WTC11 (cell line): ENCODE data around the gene CTRB1. TPM values are rescaled to one million over a fixed set of nuclear protein-coding genes. Genes with fewer than 3 reads are reported as not detected.

ENCODE experiments used
- ATAC-seq: fragments of 200-7000 bp; cut with Tn5 transposase; 2 replicates; pipeline ENCODE4 v1.10.0; 2021; ENCODE audit warnings: mild to moderate bottlenecking, moderate library complexity
- CTCF ChIA-PET: fragments of 300-600 bp; sonication (Branson Sonifier 250); formaldehyde crosslinking; loops from one replicate; lab custom pipeline; 2021; ENCODE audit warnings: antibody characterized with exemption; lab: Charles Lee
- POLR2A ChIA-PET: fragments of 350-600 bp; sonication (Branson Sonifier 250); formaldehyde crosslinking; loops from one replicate; lab custom pipeline; 2021; ENCODE audit warnings: antibody characterized with exemption; lab: Charles Lee
- DNase-seq: peaks from one replicate; pipeline ENCODE4 v3.0.0; 2021; ENCODE audit warnings: low spot score
- H3K27ac Mint-ChIP-seq: 2 replicates; pipeline ENCODE4 v1.8.0; 2021; ENCODE audit warnings: mixed read lengths
- H3K27me3 Mint-ChIP-seq: 2 replicates; pipeline ENCODE4 v1.8.0; 2021; ENCODE audit warnings: low read depth, mild to moderate bottlenecking, moderate library complexity, mixed read lengths
- H3K36me3 Mint-ChIP-seq: 2 replicates; pipeline ENCODE4 v1.8.0; 2021; ENCODE audit warnings: mixed read lengths
- H3K4me1 Mint-ChIP-seq: 2 replicates; pipeline ENCODE4 v1.8.0; 2022; ENCODE audit warnings: mixed read lengths
- H3K4me3 Mint-ChIP-seq: 2 replicates; pipeline ENCODE4 v1.8.0; 2021; ENCODE audit warnings: mild to moderate bottlenecking, moderate library complexity, mixed read lengths
- H3K9me3 Mint-ChIP-seq: 2 replicates; pipeline ENCODE4 v1.8.0; 2021; ENCODE audit warnings: mixed read lengths
- CDX4 ChIP-seq: fragments of 250-450 bp; sonication (Bioruptor Pico); IDR thresholded peaks from 2 replicates; pipeline ENCODE4 v1.9.0; 2021; ENCODE audit warnings: moderate library complexity, mild to moderate bottlenecking, inconsistent platforms, borderline replicate concordance
- E2F1 ChIP-seq: sonication (generic); formaldehyde crosslinking; IDR thresholded peaks from 2 replicates; pipeline ENCODE4 v1.8.0; 2022; ENCODE audit warnings: mild to moderate bottlenecking, missing genetic modification reagents
- E2F5 ChIP-seq: sonication (generic); formaldehyde crosslinking; IDR thresholded peaks from 2 replicates; pipeline ENCODE4 v1.8.1; 2022; ENCODE audit warnings: mild to moderate bottlenecking, moderate library complexity, missing genetic modification reagents
- ERG ChIP-seq: fragments of 250-450 bp; sonication (Bioruptor Pico); IDR thresholded peaks from 2 replicates; pipeline ENCODE4 v1.8.0; 2021; ENCODE audit warnings: mild to moderate bottlenecking
- JUN ChIP-seq: sonication (generic); formaldehyde crosslinking; IDR thresholded peaks from 2 replicates; pipeline ENCODE4 v1.8.0; 2023; ENCODE audit warnings: mild to moderate bottlenecking, missing genetic modification reagents
- KAT7 ChIP-seq: sonication (generic); formaldehyde crosslinking; IDR thresholded peaks from 2 replicates; pipeline ENCODE4 v1.8.1; 2023; ENCODE audit warnings: missing genetic modification reagents, mild to moderate bottlenecking, borderline replicate concordance
- MXD4 ChIP-seq: fragments of 250-450 bp; sonication (Bioruptor Pico); IDR thresholded peaks from 2 replicates; pipeline ENCODE4 v1.8.0; 2021; ENCODE audit warnings: mild to moderate bottlenecking, moderate library complexity, borderline replicate concordance
- MYBL2 ChIP-seq: sonication (generic); formaldehyde crosslinking; IDR thresholded peaks from 2 replicates; pipeline ENCODE4 v1.8.1; 2023; ENCODE audit warnings: mild to moderate bottlenecking, moderate library complexity, missing genetic modification reagents
- NR2C2 ChIP-seq: sonication (generic); formaldehyde crosslinking; IDR thresholded peaks from 2 replicates; pipeline ENCODE4 v1.8.0; 2022; ENCODE audit warnings: mild to moderate bottlenecking, missing genetic modification reagents
- SMAD4 ChIP-seq: sonication (generic); formaldehyde crosslinking; IDR thresholded peaks from 2 replicates; pipeline ENCODE4 v1.8.0; 2022; ENCODE audit warnings: mild to moderate bottlenecking, missing genetic modification reagents
- SOX15 ChIP-seq: fragments of 250-450 bp; sonication (Bioruptor Pico); IDR thresholded peaks from 2 replicates; pipeline ENCODE4 v1.9.0; 2021; ENCODE audit warnings: mild to moderate bottlenecking
- TP53 ChIP-seq: sonication (generic); formaldehyde crosslinking; IDR thresholded peaks from 2 replicates; pipeline ENCODE4 v1.8.1; 2023; ENCODE audit warnings: mild to moderate bottlenecking, missing genetic modification reagents
- ZMAT4 ChIP-seq: fragments of 250-450 bp; sonication (Bioruptor Pico); IDR thresholded peaks from 2 replicates; pipeline ENCODE4 v1.9.0; 2021; ENCODE audit warnings: mild to moderate bottlenecking
- total RNA-seq: library from RNA; stranded (reverse); gene quantifications from 3 replicates; pipeline ENCODE4 v1.2.3, GENCODE V29; 2021

Gene CTRB1
- total RNA-seq, 1 experiment from 2014 or later = 3.9 TPM

- Mint-ChIP-seq H3K27me3 (no peaks in the 10 kb centered on the region), H3K27ac (no peak overlapping the region), H3K9me3 (no peaks in the 10 kb centered on the region), H3K4me3 (no peak overlapping the region), H3K4me1 (peaks cover 3% of the 10 kb centered on the region; the same call in 1 of the 2 replicates), H3K36me3 (peaks cover 12% of the 10 kb centered on the region)
- ChIA-PET POLR2A (interaction anchor here (0.9 to 1.3 kb wide), 2 partner anchors 20 to 28 kb away, joined by 3 to 4 read pairs; no protein-coding TSS in a partner anchor), CTCF (interaction anchor here (0.7 to 1.3 kb wide), 3 partner anchors 8 to 159 kb away, joined by 4 to 12 read pairs (median 4); no protein-coding TSS in a partner anchor)
- ATAC-seq (no peak), DNase-seq (no peak)
- TF ChIP-seq ERG (CRISPR knock-in tag) = no peak
These were observed 7.1 kb downstream of the CTRB1 start for GRCh38 chr16:75225678-75226515.

GRCh38 chr16:75226550-75227360 lies 8.0 kb downstream of the CTRB1 start:
- Mint-ChIP-seq H3K9me3 (no peaks in the 10 kb centered on the region), H3K4me3 (no peak overlapping the region), H3K4me1 (peaks cover 3% of the 10 kb centered on the region; the same call in 1 of the 2 replicates), H3K27ac (no peak overlapping the region; the same call in 1 of the 2 replicates), H3K27me3 (no peaks in the 10 kb centered on the region)
- ATAC-seq (no peak), DNase-seq (no peak)
- ChIA-PET POLR2A (interaction anchor here (0.9 to 1.3 kb wide), 3 partner anchors 18 to 27 kb away, joined by 3 to 4 read pairs (median 4); no protein-coding TSS in a partner anchor), CTCF (interaction anchor here (0.6 to 0.7 kb wide), 3 partner anchors 31 to 214 kb away, joined by 3 read pairs; no protein-coding TSS in a partner anchor)
- TF ChIP-seq TP53 (CRISPR knock-in tag) = no peak
- 0 out of 2 replicates have a peak, but pooled peaks have one; percentile 16 for TF ChIP-seq NR2C2 (CRISPR knock-in tag)
- TF ChIP-seq ZMAT4 (CRISPR knock-in tag) = no peak
- no peak for TF ChIP-seq MYBL2 (CRISPR knock-in tag)
- no peak for TF ChIP-seq E2F5 (CRISPR knock-in tag)
- TF ChIP-seq MXD4 (CRISPR knock-in tag) = no peak
- TF ChIP-seq, all 79 proteins: peak for 1
- H3K36me3 Mint-ChIP-seq = peaks cover 18% of the 10 kb centered on the region

GRCh38 chr16:75227361-75228142 lies 8.8 kb downstream of the CTRB1 start:
- CTCF ChIA-PET = interaction anchor here (0.6 to 1.5 kb wide), 4 partner anchors 28 to 124 kb away, joined by 3 to 4 read pairs (median 3); no protein-coding TSS in a partner anchor
- no peaks in the 10 kb centered on the region for H3K9me3 Mint-ChIP-seq
- no peak overlapping the region for H3K4me3 Mint-ChIP-seq
- ATAC-seq (no peak), DNase-seq (no peak)
- H3K27ac Mint-ChIP-seq = peak overlapping the region; percentile 86
- no peaks in the 10 kb centered on the region for H3K27me3 Mint-ChIP-seq
- H3K4me1 Mint-ChIP-seq = peaks cover 3% of the 10 kb centered on the region; the same call in 1 of the 2 replicates
- POLR2A ChIA-PET = interaction anchor here (0.9 to 1.4 kb wide), 4 partner anchors 19 to 26 kb away, joined by 3 to 4 read pairs (median 4); no protein-coding TSS in a partner anchor
- peaks cover 20% of the 10 kb centered on the region for H3K36me3 Mint-ChIP-seq
- no peak for TF ChIP-seq E2F1 (CRISPR knock-in tag)
- no peak for TF ChIP-seq CDX4 (CRISPR knock-in tag)
- TF ChIP-seq KAT7 = no peak
- no peak for TF ChIP-seq JUN (CRISPR knock-in tag)
- TF ChIP-seq SMAD4 (CRISPR knock-in tag) = no peak
- no peak for TF ChIP-seq SOX15
